Measurements from ENCODE around the gene DEPP1.

The DEPP1 gene

DNA sequence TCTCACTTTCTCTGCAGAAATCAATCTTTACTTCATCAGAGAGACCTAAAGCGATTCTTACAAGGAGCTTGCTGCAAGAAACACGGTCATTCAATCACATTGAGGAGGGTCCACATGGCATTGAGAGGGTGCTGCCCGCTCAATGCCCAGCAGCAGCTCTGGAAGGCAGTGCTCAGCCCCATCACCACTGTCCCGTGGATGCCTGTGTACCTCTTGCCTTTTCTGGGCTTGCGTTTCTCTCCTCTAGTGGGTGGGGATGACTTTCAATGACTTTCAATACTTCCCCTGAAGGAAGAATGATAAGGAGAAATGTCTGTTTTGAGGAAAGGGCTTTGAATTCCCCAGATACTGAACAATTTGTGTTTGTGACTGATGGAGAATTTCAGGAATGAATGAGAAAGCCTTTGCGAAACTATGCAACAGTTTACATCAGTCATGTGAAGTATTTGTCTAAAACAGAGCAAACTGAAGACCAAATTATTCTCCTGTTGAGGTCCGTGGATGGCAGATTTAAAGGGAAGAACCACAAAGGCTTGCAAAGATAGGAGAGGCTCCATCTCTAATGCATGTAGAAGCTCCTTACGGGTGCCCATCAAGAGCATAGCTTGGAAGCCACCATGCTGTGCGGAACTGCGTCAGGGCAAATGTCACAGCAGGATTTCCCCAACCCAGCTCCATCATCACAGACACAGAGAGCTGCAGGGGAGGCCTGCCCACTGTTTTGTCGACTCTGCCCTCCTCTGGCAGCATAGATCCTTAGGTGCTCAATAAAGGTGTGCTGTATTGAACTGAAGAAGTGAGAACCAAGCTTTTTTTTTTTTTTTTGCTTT is 15.5 kb upstream of the DEPP1 start:
- FAIRE-seq (no peak), DNase-seq (ENCODE audit: low spot score) (no peak)

DNA sequence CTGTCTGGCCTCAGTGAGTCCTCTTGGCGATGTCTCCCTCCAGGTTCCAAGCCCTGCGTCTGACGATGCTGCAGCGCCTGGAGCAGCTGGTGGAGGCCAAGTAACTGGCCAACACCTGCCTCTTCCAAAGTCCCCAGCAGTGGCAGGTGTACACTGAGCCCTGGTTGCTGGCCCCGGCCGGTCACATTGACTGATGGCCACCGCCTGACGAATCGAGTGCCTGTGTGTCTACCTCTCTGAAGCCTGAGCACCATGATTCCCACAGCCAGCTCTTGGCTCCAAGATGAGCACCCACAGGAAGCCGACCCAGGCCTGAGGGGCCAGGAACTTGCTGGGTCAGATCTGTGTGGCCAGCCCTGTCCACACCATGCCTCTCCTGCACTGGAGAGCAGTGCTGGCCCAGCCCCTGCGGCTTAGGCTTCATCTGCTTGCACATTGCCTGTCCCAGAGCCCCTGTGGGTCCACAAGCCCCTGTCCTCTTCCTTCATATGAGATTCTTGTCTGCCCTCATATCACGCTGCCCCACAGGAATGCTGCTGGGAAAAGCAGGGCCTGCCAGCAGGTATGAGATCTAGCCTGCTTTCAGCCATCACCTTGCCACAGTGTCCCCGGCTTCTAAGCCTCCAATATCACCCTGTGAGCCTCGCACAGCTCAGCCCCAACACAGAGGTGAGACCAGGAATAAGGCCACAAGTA is 14.8 kb upstream of the DEPP1 start:
- DNase-seq (ENCODE audit: low spot score), result no peak
- FAIRE-seq, result no peak

DNA sequence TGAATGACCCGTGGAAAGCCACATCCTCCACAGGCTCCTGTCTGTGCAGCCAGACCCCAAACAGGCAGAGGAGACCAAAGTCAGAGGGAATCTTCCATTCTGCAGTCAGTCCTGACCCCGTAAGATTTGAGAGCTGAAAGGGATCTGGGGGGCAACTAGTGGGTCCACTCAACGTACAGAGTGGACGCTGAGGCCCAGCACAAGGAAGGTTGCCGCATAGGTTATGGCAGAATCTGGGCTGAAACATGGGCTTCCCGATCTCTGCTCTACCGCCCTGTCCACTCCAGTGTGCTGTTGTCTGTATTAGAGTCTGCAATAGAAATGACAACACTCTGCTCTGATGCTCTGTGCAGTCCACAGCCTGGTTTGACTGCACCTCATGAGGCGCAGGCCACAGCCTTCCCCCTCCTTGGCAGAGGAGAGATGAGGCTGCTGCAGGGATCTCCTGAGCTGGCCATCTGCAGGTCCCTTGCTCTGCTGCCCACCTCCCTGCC is 14.2 kb upstream of the DEPP1 start:
- FAIRE-seq, result no peak
- DNase-seq (ENCODE audit: low spot score), result no peak

DNA sequence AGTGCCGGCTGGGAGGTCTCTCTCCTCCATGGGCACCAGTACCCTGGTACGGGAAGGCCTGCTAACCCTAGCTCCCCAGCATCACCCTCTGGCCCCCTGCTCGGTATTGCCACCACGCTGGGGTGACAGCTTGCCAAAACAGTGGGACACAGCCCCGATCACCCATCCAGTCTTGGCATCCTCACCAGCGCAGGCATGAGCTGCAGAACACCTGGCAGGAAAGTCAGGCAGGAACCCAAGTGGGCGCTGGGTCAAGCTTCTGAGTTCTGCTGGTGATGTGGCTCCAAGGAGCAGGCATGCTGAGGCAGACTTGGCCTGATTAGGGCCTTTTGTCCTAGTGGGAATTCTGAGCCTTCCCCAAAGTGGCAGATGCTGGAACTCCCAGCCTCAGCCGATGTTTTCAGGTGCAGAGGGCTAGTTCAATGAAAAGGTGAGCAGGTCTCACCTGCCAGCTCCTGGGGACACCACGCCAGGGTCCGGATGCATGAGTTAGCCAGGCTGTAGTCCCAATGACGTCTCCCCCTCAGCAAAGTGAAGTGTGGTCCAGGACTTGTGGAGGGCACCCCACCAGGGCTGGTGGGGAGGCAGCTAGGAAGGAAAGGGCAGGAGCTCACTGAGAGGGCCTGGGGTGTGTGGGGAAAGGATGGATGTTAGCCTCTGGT is 13.6 kb upstream of the DEPP1 start:
- FAIRE-seq (no peak), DNase-seq (ENCODE audit: low spot score) (no peak)

DNA sequence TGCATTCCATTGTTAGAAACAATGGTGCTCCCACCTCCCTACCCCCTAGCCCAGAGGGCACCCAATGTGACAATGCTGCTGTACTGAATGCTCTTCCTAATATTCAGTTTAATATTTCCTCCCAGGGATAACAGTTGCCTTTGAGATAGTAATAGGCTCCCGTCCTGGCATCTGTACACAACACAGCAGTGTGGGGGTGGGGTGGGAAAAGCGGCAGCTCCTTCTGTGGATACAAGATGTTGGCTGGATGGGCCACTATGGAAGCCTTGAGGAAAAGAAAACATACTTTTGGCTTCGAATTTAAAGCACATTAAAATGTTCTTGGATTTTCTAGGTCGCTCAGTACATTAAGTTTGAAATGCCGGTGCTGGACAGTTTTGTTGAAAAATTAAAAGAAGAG is 13.0 kb upstream of the DEPP1 start:
- no peak for FAIRE-seq
- DNase-seq (ENCODE audit: low spot score), result no peak

DNA sequence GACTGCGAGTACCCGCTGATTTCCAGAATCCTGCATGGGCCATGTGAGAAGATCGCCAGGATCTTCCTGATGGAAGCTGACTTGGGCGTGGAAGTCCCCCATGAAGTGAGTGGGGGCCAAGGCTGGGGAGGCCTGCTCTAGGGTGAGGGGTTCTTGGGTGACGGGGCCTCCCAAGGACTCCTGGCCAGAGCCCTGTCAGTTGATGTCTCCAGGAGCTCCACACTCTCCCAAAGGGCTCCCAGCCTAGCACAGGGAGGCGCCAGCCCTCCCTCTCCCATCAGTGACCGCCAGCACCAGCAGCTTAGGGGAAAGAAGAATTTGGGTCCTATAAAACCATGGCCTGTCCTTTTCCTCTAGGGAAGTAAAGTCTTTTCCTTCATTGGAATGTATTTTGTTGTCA is 12.4 kb upstream of the DEPP1 start:
- DNase-seq (ENCODE audit: low spot score), result no peak
- no peak for FAIRE-seq

DNA sequence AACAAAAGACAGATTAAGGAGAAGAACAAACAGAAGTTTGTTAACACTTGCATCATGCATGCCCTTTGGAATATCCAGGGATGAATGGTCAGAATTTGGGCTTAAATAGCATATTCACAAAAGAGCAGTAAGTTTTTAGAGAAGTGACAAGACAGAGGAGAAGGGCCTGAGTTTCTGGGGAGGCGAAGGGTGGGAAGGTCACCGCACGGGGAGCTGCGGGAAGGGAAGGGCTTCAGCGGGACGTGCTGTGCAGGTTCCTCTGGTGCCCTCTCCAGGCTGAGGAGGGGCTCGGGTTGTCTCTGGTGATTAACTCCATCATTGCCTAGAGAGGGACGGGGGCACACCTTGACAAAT is 11.7 kb upstream of the DEPP1 start:
- DNase-seq (ENCODE audit: low spot score), result no peak
- FAIRE-seq, result no peak

DNA sequence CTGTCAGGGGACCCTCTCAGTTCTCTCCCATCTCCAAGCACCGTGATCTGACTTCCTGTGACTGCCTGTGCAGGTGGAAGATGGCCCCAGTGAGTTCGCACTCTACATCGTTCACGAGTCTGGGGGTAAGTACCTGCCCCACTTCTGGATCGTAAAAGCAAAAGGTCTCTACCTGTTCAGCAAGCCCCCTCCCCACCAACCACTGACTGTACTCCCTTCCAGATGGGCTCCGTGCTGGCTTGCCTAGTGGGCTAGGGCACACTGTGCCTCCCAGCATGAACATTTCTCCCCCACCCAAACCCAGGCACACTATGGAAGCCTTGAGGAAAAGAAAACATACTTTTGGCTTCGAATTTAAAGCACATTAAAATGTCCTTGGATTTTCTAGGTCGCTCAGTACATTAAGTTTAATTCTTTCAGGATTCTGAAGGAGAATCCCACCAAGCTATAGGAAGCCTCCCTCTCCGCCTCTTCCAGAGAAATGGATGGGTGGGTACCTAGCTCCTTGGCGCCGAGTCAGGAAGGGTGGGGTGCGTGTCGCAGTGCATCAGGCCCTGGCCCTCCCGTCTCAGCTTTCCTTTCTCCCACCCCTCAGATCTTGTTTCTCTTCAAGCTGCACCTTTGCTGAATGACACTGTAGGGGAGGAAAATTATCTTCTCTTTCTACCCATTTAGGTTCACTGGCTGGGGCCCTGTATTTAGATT is 11.1 kb upstream of the DEPP1 start:
- DNase-seq (ENCODE audit: low spot score) (no peak), FAIRE-seq (no peak)

DNA sequence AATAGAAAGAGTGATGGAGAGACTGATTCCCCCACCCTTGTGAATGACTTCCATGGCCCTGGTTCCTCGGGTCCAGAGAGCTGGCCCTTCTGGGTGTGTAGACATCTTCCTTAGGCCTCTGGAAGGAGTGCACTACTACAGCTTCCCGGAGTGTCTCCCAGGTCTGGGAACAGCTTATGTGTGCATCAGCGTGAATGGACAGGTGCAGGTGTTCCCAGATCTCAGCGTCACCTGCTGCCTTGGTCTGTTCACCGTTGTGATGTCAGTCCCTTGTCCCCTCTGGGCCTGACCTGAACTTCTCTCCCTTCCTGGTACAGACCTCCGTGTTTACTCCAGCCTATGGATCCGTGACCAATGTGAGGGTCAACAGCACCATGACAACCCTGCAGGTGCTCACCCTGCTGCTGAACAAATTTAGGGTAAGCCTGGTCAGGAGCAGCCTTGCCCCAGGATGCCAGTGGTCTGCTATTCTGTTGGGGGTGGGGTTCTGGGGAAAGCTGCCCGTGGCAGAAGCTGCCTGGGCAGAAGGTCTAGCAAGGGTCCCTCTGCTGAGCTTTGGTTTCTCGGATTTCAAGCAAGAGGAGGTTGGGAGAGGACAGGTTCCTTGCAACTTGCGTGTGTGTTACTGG is 10.5 kb upstream of the DEPP1 start:
- no peak for FAIRE-seq
- no peak for DNase-seq (ENCODE audit: low spot score)

DNA sequence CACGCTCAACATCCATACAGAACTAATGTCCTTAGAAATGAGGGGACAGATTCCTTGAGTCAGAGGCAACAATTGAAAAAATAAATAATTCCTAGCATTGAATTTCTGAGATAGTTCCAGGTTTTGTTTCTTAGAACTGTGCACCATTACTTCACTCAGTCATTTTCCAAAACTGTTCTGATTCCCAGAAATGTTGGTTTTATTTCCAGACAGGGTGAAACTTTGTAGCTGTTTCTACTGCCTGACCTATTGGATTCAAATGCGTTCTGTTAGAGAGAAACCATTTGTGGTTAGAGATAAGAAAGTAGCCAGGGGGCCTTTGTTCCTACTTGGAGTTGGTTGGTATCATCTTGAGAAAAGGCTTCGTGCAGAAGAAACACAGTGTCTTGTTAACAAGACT is 8.1 kb upstream of the DEPP1 start:
- FAIRE-seq, result no peak
- DNase-seq (ENCODE audit: low spot score), result no peak

DNA sequence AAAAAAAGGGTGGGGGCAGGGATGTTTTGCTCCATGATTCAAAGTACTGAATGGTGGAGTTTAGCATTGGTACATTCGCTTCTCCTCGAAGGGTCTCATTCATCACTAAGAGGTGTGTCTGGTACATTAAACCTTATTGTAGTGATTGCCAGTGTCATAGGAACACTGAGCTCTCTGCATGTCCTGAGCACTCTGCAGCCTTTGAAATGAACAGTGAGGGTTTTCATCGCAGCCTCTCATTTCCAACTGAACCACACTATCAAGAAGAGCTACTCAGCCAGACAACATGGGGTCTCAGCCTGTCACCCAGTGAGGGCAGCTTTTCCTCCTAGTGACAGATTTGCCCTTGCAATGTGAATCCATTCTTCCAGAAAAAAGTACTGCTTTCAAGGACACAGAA is 7.6 kb upstream of the DEPP1 start:
- FAIRE-seq, result no peak

DNA sequence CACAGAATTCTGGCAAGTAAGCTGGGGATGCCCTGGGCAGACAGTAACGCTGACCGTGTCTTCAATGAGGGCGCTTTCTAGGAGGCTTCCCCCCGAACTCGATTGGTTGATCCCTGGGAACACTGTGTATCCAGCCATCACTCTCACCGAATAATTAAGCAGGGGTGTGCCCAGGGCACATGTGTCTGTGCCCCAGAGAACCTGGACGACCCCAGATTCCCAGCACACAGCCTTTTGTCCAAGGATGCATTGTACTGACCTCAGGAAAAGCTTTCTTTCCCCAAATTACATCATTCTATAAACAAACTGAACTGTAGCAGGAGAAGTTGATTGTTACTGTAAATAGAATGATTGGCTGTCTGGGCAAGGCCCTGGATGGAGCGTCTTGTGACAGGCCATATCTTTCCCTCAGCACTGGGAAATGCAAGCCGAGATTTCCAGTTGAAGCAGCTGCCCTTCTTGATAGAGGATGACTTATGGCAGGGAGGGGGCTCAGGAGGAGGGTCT is 6.6 kb upstream of the DEPP1 start:
- FAIRE-seq (no peak), DNase-seq (ENCODE audit: low spot score) (no peak)

More for the DNA sequence above, 7.6 kb upstream of the DEPP1 start:
- DNase-seq (ENCODE audit: low spot score), result no peak

DNA sequence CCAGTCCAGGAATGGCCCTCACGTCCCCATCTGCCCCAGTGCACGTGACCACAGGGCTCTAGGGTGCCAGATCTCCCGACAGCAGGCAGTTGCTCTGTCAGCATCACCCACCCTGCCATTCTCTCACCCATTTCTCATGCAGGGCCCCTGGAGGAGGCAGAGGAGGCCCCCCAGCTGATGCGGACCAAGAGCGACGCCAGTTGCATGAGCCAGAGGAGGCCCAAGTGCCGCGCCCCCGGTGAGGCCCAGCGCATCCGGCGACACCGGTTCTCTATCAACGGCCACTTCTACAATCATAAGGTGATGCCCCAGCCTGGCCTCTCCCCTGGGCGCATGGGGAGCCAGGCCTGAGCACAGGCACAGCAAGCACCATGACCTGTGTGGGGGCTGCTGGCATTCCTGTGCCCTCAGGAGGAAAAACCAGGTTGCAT is 6.1 kb upstream of the DEPP1 start:
- no peak for FAIRE-seq
- DNase-seq (ENCODE audit: low spot score), result no peak

DNA sequence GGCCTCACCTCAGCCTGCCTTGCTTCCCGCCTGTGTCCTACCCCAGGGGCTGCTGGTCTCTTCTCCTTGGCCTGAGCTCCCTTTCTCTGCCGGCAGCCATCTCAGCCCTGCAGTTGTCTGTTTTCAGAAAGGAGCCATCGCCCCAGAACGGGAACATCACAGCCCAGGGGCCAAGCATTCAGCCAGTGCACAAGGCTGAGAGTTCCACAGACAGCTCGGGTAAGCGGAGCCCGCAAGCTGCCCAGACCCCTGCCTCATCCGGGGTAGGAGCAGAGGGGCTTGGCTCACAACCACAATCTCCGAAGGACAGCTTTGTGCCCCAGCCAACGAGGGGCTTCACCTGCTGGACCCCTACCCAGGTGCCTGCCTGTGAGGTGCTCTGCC is 5.3 kb upstream of the DEPP1 start:
- DNase-seq (ENCODE audit: low spot score), result no peak
- no peak for FAIRE-seq

DNA sequence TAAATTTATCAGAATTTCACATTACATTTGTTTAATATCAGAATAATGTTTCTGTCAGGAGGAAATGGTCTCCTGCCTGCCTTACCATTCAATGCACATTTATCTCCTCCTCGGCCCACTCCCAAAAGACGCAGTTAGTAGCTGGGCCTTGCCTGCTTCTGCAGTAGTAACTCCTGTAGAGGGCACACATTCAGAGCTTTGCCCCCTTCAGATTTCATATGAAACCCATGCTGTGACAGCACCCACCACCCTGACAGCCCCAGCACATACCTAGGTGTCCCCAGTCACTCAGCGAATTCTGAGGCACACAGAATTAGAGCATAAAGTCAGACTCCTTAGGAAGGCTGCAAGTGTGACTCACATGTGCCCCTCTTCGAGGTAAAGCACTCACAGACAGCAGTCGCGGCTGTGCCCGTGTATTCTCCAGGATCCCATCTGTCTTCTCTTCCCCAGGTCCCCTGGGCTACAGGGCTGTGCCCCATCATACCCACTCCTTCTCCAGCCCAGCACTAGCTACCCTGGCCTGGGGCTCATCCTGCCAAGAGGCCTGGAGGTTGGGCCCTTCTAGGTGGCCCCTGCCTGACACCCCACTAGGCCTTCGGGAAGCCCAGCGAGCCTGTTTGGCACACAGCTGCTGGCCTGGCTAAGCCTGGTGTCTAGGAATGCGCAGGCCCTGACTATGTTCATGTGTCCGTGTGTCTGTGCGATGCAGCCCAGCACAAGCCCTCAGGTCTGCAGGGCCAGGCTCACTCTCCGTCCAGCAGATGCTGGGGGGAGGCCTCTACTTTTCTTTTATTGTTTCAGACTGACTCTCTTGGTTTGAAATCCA is 4.7 kb upstream of the DEPP1 start:
- FAIRE-seq (no peak), DNase-seq (ENCODE audit: low spot score) (no peak)

DNA sequence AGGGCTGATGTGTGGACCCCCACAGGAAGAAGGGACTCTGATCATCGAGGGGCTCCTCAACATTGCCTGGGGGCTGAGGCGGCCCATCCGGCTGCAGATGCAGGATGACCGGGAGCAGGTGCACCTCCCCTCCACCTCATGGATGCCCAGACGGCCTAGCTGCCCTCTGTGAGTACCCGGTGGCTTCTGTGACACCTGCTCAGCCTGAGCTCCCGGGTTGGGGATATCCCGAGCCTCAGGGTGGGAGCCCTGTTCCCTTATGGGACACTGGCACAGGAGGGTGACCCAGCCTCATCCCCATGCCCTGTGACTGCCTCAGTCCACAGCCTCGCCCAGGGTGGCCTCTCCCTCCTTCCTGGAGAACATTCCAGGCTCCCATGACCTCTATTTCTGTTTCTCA is 3.9 kb upstream of the DEPP1 start:
- DNase-seq (ENCODE audit: low spot score) (no peak), FAIRE-seq (no peak)

DNA sequence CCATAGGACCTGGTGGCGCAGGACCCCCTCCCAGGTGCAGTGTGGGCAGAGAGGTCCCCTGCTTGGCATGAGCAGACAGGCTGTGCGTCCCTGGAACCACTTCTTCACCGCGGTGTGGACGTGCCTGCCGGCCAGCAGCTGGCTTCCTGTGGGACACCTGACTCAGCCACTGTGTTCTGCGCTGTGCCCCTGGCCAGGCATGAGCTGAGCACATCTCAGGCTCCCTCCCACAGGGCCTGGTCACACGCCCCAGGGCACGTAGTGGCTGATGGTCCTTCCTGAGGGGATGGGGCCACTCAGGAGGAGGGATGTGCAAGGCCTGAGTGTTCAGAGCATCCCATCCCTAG is 3.5 kb upstream of the DEPP1 start:
- peak; percentile 86 for FAIRE-seq
- peak; percentile 90 for DNase-seq (ENCODE audit: low spot score)

DNA sequence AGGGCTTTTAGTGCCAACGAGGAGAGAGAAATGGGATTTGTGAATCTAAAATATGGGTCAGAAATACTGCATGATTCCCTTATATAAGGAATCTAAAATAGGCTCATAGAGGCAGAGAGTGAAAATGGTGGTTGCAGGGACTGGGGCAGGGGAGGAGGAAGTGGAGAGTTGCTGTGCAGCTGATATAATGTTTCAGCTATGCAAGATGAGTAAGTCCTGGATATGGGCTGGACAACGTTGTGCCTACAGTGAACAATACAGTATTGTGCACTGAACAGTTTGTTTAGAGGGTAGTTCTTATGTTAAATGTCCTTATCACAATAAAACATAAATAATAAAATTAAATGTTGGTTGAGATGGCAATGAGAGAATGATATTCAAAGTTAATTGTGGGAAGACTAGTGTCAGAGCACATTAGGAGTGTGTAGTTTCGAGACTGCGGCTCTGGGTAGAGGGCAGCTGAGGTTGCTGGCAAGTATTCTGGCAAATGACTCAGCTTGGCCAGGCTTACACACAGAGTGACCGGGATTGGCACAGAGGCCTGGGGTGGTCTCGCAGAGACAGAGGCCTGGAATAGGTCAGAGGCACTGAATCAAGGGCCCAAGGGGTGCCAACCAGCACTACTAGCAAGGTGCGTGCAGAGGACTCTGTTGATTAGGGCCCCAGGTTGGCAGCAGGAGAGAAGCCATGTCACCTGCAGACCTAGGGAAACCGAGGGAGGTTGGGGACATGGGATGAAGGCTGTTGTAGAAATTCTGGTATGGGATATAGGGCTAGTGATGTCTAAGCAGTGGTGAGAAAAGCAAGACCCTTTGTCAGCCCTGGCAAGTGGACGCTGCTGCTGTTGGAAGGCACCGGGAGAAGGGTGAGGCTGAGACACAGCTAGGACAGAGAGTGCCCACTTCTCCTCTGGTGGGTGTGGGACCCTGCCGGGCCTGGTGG is 2.8 kb upstream of the DEPP1 start:
- FAIRE-seq (peak; percentile 94), DNase-seq (ENCODE audit: low spot score) (peak; percentile 87)
